OCI-LY7 (cell line): ENCODE measurements around the gene SPC25.

Experiments used
- EZH2phosphoT487 ChIP-seq: fragments of 200-600 bp; sonication (generic); IDR thresholded peaks from 2 replicates; pipeline ENCODE4 v1.6.1; 2018; ENCODE audit warnings: low read depth, borderline replicate concordance, mild to moderate bottlenecking, mixed run types, antibody characterized with exemption, low read length, moderate library complexity, mixed read lengths
- TF ChIP-seq, protein P1 (sequence below): fragments of 200-600 bp; sonication (generic); conservative IDR thresholded peaks from 2 replicates; pipeline ENCODE4 v1.5.1; 2014; ENCODE audit warnings: mild to moderate bottlenecking, antibody characterized with exemption, low read length, moderate library complexity, mixed read lengths

DNA sequence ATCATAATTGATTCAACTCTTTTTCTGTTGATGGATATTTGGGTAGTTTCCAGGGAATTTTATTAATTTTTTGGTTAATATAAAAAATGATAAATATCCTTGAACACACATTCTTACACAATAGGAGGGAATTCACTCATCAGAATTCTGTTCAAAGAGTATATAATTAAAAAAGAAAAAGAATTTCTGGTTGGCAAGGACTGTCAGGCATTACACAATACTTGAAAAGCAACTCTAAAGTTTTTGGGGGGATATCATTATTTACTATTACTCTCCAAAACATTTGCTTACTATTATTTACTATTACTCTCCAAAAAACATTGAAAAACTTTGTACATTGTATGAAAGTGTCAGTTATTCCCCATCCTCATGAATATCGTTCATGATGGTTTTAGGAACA, 48.8 kb upstream of the SPC25 start:
- TF ChIP-seq, protein P1, sequence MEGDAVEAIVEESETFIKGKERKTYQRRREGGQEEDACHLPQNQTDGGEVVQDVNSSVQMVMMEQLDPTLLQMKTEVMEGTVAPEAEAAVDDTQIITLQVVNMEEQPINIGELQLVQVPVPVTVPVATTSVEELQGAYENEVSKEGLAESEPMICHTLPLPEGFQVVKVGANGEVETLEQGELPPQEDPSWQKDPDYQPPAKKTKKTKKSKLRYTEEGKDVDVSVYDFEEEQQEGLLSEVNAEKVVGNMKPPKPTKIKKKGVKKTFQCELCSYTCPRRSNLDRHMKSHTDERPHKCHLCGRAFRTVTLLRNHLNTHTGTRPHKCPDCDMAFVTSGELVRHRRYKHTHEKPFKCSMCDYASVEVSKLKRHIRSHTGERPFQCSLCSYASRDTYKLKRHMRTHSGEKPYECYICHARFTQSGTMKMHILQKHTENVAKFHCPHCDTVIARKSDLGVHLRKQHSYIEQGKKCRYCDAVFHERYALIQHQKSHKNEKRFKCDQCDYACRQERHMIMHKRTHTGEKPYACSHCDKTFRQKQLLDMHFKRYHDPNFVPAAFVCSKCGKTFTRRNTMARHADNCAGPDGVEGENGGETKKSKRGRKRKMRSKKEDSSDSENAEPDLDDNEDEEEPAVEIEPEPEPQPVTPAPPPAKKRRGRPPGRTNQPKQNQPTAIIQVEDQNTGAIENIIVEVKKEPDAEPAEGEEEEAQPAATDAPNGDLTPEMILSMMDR: no peak
- no peak for TF ChIP-seq EZH2phosphoT487
